Mucosa of rectum (tissue), 2 donors: ENCODE results near the gene CNTFR.

ENCODE experiments used
- H3K27ac ChIP-seq, 2 donors: one replicate each; pipeline ENCODE4 v1.7.0; 2013; ENCODE audit warnings: inconsistent platforms in 2 of 2, low read depth in 2 of 2, low read length in 2 of 2
- H3K27me3 ChIP-seq, 2 donors: one replicate each; pipeline ENCODE4 v1.7.0; 2013; ENCODE audit warnings: low read length in 2 of 2; ENCODE audit not compliant: control insufficient read depth in 2 of 2, insufficient read depth in 2 of 2
- H3K36me3 ChIP-seq, 2 donors: one replicate each; pipeline ENCODE4 v1.7.0; 2013; ENCODE audit warnings: low read length in 2 of 2; ENCODE audit not compliant: control insufficient read depth in 2 of 2, insufficient read depth in 2 of 2
- H3K4me1 ChIP-seq, 2 donors: one replicate each; pipeline ENCODE4 v1.7.0; 2013; ENCODE audit warnings: low read length in 2 of 2, mild to moderate bottlenecking in 1 of 2; ENCODE audit not compliant: control insufficient read depth in 2 of 2, insufficient read depth in 2 of 2
- H3K4me3 ChIP-seq, 2 donors: one replicate each; pipeline ENCODE4 v1.7.0; 2013; ENCODE audit warnings: low read length in 2 of 2
- H3K9ac ChIP-seq, 2 donors: one replicate each; pipeline ENCODE4 v1.7.0; 2013; ENCODE audit warnings: low read length in 2 of 2, low read depth in 1 of 2, mild to moderate bottlenecking in 1 of 2
- H3K9me3 ChIP-seq, 2 donors: one replicate each; pipeline ENCODE4 v1.7.0; 2013; ENCODE audit warnings: low read length in 2 of 2; ENCODE audit not compliant: control insufficient read depth in 2 of 2
- donor health status: healthy.
- donor health status: Normal muscosa, but diverticular disease.

CNTFR gene

DNA sequence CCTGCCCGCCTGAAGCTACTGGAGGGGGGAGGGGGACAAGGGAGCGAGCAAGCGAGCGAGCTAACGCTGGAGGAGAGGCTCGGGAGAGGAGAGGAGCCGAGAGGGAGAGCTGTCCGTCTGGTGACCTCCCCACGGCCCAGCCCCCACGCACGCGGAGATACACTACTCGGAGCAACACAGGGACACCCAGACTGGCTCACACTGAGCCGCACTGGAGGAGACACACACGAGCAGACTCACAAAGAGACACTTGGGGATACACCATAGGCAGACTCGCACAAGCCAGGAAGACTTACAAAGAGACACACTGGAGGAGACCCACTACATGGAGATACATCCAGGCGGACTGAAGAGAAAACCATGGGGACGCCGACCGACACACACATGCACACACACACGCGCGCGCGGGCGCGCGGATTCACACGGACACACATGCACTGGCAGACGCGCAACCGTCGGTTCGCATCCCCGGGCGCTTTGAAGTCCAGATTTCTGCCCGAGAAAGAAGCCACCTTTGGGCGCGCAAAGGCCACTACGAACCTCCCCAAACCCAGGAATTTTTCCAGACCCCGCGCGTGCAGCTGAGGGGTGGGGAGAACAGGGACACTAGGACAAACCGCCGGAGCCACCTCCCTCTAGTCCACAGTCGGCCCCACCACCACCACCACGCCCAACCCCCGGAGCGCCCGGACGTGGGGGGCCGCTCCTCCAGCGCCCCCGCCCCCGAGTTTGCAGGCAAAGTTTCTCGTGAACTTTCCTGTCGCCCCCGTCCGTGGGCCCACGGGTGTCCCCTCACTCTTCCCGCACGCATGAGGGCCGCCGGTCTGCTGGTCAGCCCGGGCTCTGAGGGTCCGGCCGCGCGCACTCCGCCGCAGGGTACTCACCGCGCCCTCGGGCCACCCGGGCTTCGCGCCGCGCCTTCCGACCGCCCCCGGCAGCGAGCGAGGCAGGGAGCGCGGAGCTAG is 571 bp downstream of the CNTFR start:
- no peaks in the 10 kb centered on the region for H3K36me3 ChIP-seq
- H3K27me3 ChIP-seq: peaks cover 64 to 71% of the 10 kb centered on the region in 2 donors
- H3K9ac ChIP-seq: peak overlapping the region in 1 of 2 donors; percentile 2
- H3K27ac ChIP-seq: no peak overlapping the region
- H3K4me1 ChIP-seq: peaks cover 17 to 21% of the 10 kb centered on the region in 2 donors
- no peaks in the 10 kb centered on the region for H3K9me3 ChIP-seq
- peak overlapping the region; percentile 47 to 58 for H3K4me3 ChIP-seq

DNA sequence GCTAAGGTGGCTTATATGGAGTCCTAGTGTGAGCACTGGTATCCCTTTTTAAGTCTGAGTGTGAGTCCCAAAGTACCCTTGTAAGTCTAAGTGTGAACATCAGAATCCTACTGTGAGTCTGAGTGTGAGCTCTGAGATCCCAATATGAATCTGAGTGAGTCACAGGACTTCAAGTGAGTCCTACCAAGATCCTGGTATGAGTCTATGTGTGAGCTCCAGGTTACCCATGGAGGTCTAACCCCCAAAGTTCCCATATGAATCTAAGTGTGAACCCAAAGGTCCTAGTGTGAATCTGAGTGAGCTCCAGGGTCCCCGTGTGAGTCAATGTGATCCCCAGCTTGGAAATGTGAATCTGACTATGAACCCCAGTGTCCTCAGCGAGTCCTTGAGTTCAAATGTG is 2.3 kb downstream of the CNTFR start:
- Histone ChIP-seq H3K4me1 (peaks cover 17 to 21% of the 10 kb centered on the region in 2 donors), H3K27me3 (peaks cover 68 to 71% of the 10 kb centered on the region in 2 donors), H3K9ac (no peak overlapping the region), H3K9me3 (no peaks in the 10 kb centered on the region), H3K36me3 (no peaks in the 10 kb centered on the region), H3K27ac (no peak overlapping the region), H3K4me3 (no peak overlapping the region)

- H3K27ac ChIP-seq: no peak overlapping the region
- H3K9me3 ChIP-seq: no peaks in the 10 kb centered on the region
- no peak overlapping the region for H3K4me3 ChIP-seq
- H3K36me3 ChIP-seq: no peaks in the 10 kb centered on the region
- peaks cover 57 to 68% of the 10 kb centered on the region in 2 donors for H3K27me3 ChIP-seq
- H3K4me1 ChIP-seq: peaks cover 10 to 16% of the 10 kb centered on the region in 2 donors
- H3K9ac ChIP-seq: no peak overlapping the region
Observed at GRCh38 chr9:34585946-34586669, 3.4 kb downstream of the CNTFR start.

DNA sequence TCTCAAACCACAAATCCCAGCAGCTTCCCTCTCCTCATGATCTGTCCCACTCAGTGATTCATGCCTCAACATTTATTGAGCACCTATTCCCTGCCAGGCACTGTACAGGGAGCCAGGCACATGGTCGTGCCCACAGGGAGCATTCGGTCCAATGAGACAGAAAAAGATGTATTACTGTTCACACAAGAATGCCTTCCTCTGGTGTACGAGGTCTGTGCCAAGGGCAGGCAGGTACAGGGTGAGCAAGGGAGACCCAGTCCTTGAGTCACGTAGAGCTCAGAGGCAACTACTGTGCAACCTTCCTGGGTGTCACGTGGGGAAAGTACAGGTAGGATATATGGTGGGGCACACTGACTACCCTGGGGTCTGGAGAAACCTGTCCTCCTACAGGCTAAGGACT is 4.6 kb downstream of the CNTFR start:
- H3K4me1 ChIP-seq: peaks cover 4 to 5% of the 10 kb centered on the region in 2 donors
- peaks cover 52 to 65% of the 10 kb centered on the region in 2 donors for H3K27me3 ChIP-seq
- H3K27ac ChIP-seq: no peak overlapping the region
- H3K36me3 ChIP-seq: no peaks in the 10 kb centered on the region
- no peak overlapping the region for H3K4me3 ChIP-seq
- H3K9ac ChIP-seq: no peak overlapping the region
- no peaks in the 10 kb centered on the region for H3K9me3 ChIP-seq

GRCh38 chr9:34582787-34583186 is 6.7 kb downstream of the CNTFR start:
- Histone ChIP-seq H3K27me3 (peaks cover 56 to 63% of the 10 kb centered on the region in 2 donors), H3K4me3 (no peak overlapping the region), H3K4me1 (peaks cover 0 to 4% of the 10 kb centered on the region in 2 donors), H3K36me3 (no peaks in the 10 kb centered on the region), H3K9ac (no peak overlapping the region), H3K27ac (no peak overlapping the region), H3K9me3 (no peaks in the 10 kb centered on the region)

DNA sequence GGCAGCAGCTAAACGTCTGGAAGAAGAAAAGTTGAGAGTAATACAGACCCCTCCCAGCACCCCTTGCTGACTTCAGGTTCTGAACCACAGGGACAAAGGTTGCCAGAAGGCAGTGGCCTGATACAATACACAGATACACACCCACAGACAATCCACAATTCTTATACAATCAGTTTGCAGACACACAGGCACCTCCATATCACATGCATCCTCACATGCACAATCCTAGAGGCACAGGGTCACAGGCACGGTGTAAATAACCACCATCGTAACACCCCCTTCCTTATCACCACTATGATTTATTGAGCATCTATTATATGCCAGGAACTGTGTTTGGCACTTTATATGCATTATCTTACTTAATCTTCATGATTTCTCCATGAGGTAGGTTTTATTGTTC is 8.2 kb downstream of the CNTFR start:
- Histone ChIP-seq H3K4me1 (peaks cover 7 to 9% of the 10 kb centered on the region in 2 donors), H3K9me3 (no peaks in the 10 kb centered on the region), H3K4me3 (no peak overlapping the region), H3K27ac (no peak overlapping the region), H3K9ac (no peak overlapping the region), H3K36me3 (no peaks in the 10 kb centered on the region), H3K27me3 (peaks cover 48% of the 10 kb centered on the region in 2 donors)

DNA sequence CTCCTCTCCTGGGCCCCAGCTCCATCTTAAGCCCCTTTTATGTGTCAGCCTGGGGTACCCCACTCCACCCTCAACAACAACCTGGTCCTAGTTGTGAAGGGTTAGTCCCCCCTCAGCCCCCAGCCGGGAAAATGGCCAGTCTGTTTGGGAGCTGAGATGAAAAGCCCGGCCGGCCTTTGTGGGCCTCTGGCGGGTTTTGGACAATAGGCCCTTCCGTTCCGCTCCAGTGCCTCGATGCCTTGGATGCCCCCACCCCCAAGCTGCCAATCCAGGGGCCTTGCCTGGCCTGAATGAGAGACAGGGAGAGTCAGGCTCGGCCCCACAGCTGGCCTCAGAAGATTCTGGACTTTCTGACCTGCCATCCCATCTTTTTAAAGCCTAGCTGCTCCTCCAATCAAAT is 9.2 kb downstream of the CNTFR start:
- Histone ChIP-seq H3K9me3 (no peaks in the 10 kb centered on the region), H3K27ac (no peak overlapping the region), H3K4me1 (peaks cover 13 to 16% of the 10 kb centered on the region in 2 donors), H3K27me3 (peaks cover 43 to 46% of the 10 kb centered on the region in 2 donors), H3K4me3 (no peak overlapping the region), H3K9ac (no peak overlapping the region), H3K36me3 (no peaks in the 10 kb centered on the region)

DNA sequence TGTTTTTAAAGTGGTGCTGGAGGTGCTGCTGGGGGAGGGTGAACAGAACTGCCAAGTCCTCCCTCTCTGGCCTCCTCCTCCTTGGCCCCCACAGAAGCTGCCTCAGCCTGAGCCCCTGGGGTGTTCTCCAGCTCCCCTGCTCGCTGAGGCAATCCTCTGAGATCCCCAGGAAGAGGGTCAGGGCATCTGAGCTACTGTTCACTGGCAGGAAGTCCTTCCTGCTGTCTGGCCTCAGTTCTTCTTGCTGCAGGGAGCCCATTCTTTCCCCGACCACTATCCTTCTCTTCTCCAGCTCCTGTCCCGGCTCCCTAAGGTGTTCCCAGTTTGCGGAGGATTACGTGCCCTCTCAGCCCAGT is 9.7 kb downstream of the CNTFR start:
- Histone ChIP-seq H3K9ac (no peak overlapping the region), H3K27me3 (peaks cover 37 to 40% of the 10 kb centered on the region in 2 donors)

GRCh38 chr9:34579104-34579807 is 10.3 kb downstream of the CNTFR start:
- Histone ChIP-seq H3K36me3 (no peaks in the 10 kb centered on the region), H3K27ac (no peak overlapping the region), H3K9ac (no peak overlapping the region), H3K9me3 (no peaks in the 10 kb centered on the region), H3K4me1 (peaks cover 13 to 16% of the 10 kb centered on the region in 2 donors), H3K27me3 (peaks cover 32 to 36% of the 10 kb centered on the region in 2 donors), H3K4me3 (no peak overlapping the region)

More for the DNA sequence above, 9.7 kb downstream of the CNTFR start:
- H3K4me3 ChIP-seq: no peak overlapping the region
- peaks cover 13 to 16% of the 10 kb centered on the region in 2 donors for H3K4me1 ChIP-seq
- no peaks in the 10 kb centered on the region for H3K36me3 ChIP-seq
- H3K9me3 ChIP-seq: no peaks in the 10 kb centered on the region
- no peak overlapping the region for H3K27ac ChIP-seq
